SK-N-MC (cell line): ENCODE results near the gene PI16.

Experiments used
- DNase-seq: peaks from one replicate; pipeline ENCODE4 v3.0.0-alpha.2; 2011; ENCODE audit warnings: low read depth, low spot score
- H3K27ac ChIP-seq: fragments of 200-600 bp; sonication (generic); 2 replicates; pipeline ENCODE4 v1.5.1; 2016; ENCODE audit warnings: mixed run types
- H3K36me3 ChIP-seq: fragments of 200-600 bp; sonication (generic); 2 replicates; pipeline ENCODE4 v1.6.1; 2017; ENCODE audit warnings: antibody characterized with exemption, low read length, mixed read lengths; ENCODE audit not compliant: insufficient read depth
- H3K4me3 ChIP-seq: fragments of 200-600 bp; sonication (generic); 2 replicates; pipeline ENCODE4 v1.5.1; 2016
- H3K9ac ChIP-seq: fragments of 200-600 bp; sonication (generic); 2 replicates; pipeline ENCODE4 v1.8.0; 2017; ENCODE audit warnings: mixed run types, mixed read lengths; ENCODE audit not compliant: insufficient read length
- H3K9me3 ChIP-seq: fragments of 200-600 bp; sonication (generic); 2 replicates; pipeline ENCODE4 v1.6.1; 2017; ENCODE audit warnings: low read depth, mild to moderate bottlenecking, antibody characterized with exemption, low read length, moderate library complexity, mixed read lengths
- EZH2 ChIP-seq: fragments of 200-600 bp; sonication (generic); IDR thresholded peaks from one replicate; pipeline ENCODE4 v1.6.1; 2017; ENCODE audit warnings: antibody characterized with exemption
- FOXP2 ChIP-seq: optimal IDR thresholded peaks from 2 replicates; pipeline ENCODE3; 2011; ENCODE audit warnings: mild to moderate bottlenecking, moderate library complexity; ENCODE audit not compliant: insufficient read depth; ENCODE audit errors: extremely low read length, control extremely low read depth
- POLR2AphosphoS5 ChIP-seq: IDR thresholded peaks from 2 replicates; pipeline ENCODE4 v1.6.1; 2012; ENCODE audit warnings: mild to moderate bottlenecking, low read depth, low read length, borderline replicate concordance

PI16 gene, protein sequence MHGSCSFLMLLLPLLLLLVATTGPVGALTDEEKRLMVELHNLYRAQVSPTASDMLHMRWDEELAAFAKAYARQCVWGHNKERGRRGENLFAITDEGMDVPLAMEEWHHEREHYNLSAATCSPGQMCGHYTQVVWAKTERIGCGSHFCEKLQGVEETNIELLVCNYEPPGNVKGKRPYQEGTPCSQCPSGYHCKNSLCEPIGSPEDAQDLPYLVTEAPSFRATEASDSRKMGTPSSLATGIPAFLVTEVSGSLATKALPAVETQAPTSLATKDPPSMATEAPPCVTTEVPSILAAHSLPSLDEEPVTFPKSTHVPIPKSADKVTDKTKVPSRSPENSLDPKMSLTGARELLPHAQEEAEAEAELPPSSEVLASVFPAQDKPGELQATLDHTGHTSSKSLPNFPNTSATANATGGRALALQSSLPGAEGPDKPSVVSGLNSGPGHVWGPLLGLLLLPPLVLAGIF

GRCh38 chr6:36954262-36954931, at the start of gene PI16:
PI16 (plus strand) TSS chr6:36954738; CDS start chr6:36954761, 23 bp downstream.
- Histone ChIP-seq H3K27ac (no peak within 1 kb of the TSS), H3K9ac (no peak within 1 kb of the TSS), H3K4me3 (no peak within 1 kb of the TSS)

GRCh38 chr6:36904851-36905393, 49.6 kb upstream of the PI16 start:
- peaks cover 25% of the 10 kb centered on the region for H3K36me3 ChIP-seq
- H3K9ac ChIP-seq, result no peak overlapping the region
- H3K9me3 ChIP-seq, result no peaks in the 10 kb centered on the region
- TF ChIP-seq FOXP2, result no peak
- TF ChIP-seq POLR2AphosphoS5, result no peak
- no peak for TF ChIP-seq EZH2
- H3K4me3 ChIP-seq, result no peak overlapping the region
- DNase-seq, result no peak
- H3K27ac ChIP-seq, result no peak overlapping the region

More at GRCh38 chr6:36954262-36954931, at the start of gene PI16:
- TF ChIP-seq EZH2, result no peak
- no peak for DNase-seq
- Histone ChIP-seq H3K36me3 (no peaks in the 10 kb centered on the region), H3K9me3 (no peaks in the 10 kb centered on the region)

DNA sequence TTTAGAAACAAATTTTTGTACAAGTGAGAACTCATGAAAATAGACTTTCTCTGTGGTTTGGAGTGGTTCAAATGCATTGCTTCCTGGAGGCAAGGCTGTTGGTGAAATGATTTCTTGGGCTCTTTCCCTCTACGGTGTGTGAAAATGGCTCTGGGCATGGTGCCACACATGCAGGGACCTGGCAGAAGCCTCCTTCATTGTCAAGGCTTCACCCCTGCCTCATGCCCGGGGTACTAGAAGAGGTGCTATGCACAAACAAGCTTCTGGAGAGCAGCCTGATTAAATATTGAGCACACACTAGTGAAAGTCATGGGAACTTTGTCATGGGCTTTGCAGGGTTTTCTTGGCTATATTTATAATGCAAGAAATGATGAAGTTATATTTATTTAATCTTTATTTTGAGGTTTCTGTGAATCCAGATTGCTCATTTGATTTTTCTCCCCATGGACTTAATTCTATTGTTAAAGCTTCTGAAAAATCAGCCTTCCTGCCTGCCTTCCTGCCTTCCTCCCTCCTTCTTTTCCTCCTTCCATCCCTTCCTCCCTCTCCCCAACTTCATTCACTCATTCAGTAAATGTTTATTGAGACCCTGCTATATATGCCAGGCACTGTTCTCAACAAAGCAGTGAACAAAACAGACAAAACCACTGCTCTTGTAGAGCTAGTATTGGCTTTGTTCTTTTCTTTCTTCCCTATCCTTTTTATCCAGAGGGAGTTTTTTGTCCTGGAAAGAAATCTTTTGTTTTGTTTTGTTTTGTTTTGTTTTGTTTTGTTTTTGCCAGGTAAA, 47.8 kb upstream of the PI16 start:
- H3K36me3 ChIP-seq, result peaks cover 25% of the 10 kb centered on the region
- TF ChIP-seq EZH2 (no peak), FOXP2 (no peak), POLR2AphosphoS5 (no peak)
- H3K9me3 ChIP-seq, result no peaks in the 10 kb centered on the region
- H3K9ac ChIP-seq, result no peak overlapping the region
- DNase-seq, result no peak
- H3K27ac ChIP-seq, result no peak overlapping the region
- no peak overlapping the region for H3K4me3 ChIP-seq

GRCh38 chr6:36907781-36908180, 46.8 kb upstream of the PI16 start:
- Histone ChIP-seq H3K9ac (no peak overlapping the region), H3K36me3 (peaks cover 22% of the 10 kb centered on the region), H3K4me3 (no peak overlapping the region), H3K9me3 (no peaks in the 10 kb centered on the region), H3K27ac (no peak overlapping the region)
- DNase-seq, result no peak
- no peak for TF ChIP-seq EZH2
- TF ChIP-seq POLR2AphosphoS5, result no peak

DNA sequence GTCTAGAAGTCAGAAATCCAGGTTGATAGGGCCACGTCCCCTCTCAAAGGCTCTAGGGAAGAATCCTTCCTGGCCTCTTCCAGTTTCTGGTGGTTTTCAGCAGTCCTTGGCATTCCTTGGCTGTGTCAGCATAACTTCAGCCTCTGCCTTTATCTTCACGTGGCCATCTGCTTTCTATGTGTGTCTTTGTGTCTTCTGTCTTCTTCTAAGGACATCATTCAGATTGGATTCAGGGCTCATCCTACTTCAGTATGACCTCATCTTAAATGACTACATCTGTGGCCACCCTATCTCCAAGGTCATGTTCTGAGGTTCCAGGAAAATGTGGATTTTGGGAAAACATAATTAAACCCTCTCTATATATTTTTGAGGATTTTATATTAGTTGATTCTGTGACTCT, 45.8 kb upstream of the PI16 start:
- peaks cover 23% of the 10 kb centered on the region; the same call in 1 of the 2 replicates for H3K36me3 ChIP-seq
- no peak overlapping the region for H3K4me3 ChIP-seq
- H3K9ac ChIP-seq, result no peak overlapping the region
- TF ChIP-seq POLR2AphosphoS5 (no peak), FOXP2 (no peak), EZH2 (no peak)
- H3K27ac ChIP-seq, result no peak overlapping the region
- H3K9me3 ChIP-seq, result no peaks in the 10 kb centered on the region
- DNase-seq, result no peak

DNA sequence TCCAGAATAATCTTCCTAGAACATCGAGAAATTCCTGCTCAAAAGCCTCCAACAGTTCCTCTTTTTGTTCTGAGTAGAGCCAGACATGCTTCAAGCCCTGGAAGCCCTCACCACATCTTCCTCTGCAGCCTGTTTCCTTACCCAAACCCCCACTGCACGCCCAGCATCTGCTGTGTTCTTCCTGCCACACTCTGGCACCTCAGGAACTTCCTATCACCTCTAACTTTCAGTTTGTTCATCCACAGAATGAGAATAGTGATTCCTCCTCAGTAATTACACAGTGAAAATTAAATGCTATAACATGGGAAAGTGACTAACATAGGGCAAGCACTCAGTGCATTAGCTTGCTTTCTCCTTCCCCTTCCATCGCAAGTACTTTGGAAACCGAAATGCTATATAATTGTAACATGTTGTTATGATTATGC, 42.5 kb upstream of the PI16 start:
- Histone ChIP-seq H3K9me3 (no peaks in the 10 kb centered on the region), H3K9ac (no peak overlapping the region), H3K36me3 (peaks cover 35% of the 10 kb centered on the region), H3K27ac (no peak overlapping the region), H3K4me3 (no peak overlapping the region)
- no peak for DNase-seq
- TF ChIP-seq POLR2AphosphoS5 (no peak), EZH2 (no peak), FOXP2 (no peak)

- no peak overlapping the region for H3K27ac ChIP-seq
- H3K9ac ChIP-seq, result no peak overlapping the region
- H3K4me3 ChIP-seq, result no peak overlapping the region
- no peaks in the 10 kb centered on the region for H3K9me3 ChIP-seq
- H3K36me3 ChIP-seq, result peaks cover 36% of the 10 kb centered on the region
- no peak for DNase-seq
- no peak for TF ChIP-seq FOXP2
- no peak for TF ChIP-seq EZH2
- no peak for TF ChIP-seq POLR2AphosphoS5
These were observed 42.0 kb upstream of the PI16 start for GRCh38 chr6:36912586-36912985.

DNA sequence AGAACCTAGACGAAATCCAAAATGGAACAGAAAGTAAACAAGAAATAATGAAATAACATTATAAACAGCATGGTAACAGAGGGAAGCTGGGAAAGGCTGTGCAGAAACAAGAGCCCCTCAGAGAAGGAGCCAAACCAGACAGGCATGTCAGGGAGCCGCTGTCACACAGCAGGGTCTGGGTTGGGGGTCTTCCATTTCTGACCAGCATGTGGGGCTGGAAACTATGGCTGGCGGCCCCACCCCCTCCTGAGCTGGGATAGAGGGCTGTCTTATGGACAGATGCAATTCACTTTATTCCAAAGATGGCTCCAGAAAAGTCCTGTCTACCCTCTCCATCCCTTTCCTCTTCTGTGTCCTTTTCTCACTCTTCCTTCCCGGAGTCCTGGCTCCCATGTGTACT, 41.5 kb upstream of the PI16 start:
- Histone ChIP-seq H3K9ac (no peak overlapping the region), H3K9me3 (no peaks in the 10 kb centered on the region), H3K27ac (no peak overlapping the region), H3K4me3 (no peak overlapping the region), H3K36me3 (peaks cover 37% of the 10 kb centered on the region)
- TF ChIP-seq POLR2AphosphoS5, result no peak
- TF ChIP-seq EZH2, result no peak
- TF ChIP-seq FOXP2, result no peak
- DNase-seq, result no peak
